NCI-H748 (cell line): Measurements from ENCODE around the gene RGS13.
"Not testable (repeated sequence)": the region's sequence is repeated elsewhere in the genome, so short reads cannot be mapped to it uniquely, and the experiment has no call there.

ENCODE experiments used
- DNase-seq: peaks from one replicate; lab custom pipeline; 2025; ENCODE audit not compliant: unreplicated experiment; lab: John Stamatoyannopoulos, UW

RGS13 gene

GRCh38 chr1:192669174-192669573 is 33.2 kb downstream of the RGS13 start:
- no peak for DNase-seq

- no peak for DNase-seq
Measured at GRCh38 chr1:192675716-192676115, 39.8 kb downstream of the RGS13 start.

DNA sequence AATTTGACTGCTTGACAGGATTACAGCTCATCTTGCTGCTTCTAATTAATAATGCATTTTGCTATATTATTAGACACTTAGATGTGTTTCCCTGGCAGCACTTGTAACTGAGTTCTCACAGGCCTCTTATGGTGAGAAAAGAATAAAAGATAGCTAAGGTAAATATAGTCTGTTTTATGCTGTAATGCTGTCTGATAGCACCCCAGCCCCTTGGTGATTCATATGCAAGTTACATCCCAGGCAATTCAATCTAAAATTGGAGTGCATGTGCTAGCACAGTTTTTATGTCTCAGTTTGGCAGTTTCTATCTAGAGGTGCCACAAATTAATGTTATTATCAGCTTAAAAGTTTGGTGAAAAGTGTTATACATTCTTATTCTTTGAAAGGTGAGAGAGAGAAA is 42.2 kb downstream of the RGS13 start:
- no peak for DNase-seq

GRCh38 chr1:192682335-192682734 is 46.4 kb downstream of the RGS13 start:
- no peak for DNase-seq

GRCh38 chr1:192683081-192683480 is 47.1 kb downstream of the RGS13 start:
- DNase-seq: not testable (repeated sequence)

DNA sequence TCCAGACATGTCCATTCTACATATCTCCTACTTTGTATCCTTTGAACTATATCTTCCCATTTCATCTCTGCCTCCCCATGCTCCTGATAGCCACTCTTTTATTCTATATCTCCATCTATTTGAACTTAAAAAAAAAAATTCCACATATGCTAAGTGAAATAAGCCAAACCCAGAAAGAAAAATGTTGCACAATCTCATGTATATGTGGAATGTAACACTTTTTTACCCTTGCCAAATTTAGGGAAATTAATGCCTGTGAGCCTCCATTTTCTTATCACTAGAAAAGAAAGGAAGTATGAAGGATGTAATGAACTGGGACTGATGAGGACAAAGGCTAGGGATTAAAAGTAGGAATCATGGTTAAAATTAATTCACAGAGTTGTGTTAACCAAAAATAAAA is 53.5 kb downstream of the RGS13 start:
- DNase-seq: no peak

DNA sequence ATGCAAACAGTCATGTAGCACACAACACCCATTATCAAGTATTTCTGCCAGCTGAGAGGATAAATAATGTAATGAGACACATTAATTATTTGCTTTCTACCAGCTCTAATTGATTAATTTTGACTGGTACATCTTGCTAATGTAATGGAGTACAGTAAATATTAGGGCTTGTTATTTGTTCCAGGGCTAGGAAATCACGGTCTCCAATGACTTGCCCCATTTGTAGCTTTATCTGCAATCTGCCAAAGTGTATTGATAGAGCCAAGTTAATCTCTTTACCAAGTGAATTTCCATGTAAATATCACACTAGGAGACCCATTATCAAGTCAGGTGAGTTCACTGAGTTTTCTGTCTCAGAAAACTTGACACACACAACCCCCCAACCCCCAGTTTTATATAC is 55.1 kb downstream of the RGS13 start:
- DNase-seq: peak; percentile 90

DNA sequence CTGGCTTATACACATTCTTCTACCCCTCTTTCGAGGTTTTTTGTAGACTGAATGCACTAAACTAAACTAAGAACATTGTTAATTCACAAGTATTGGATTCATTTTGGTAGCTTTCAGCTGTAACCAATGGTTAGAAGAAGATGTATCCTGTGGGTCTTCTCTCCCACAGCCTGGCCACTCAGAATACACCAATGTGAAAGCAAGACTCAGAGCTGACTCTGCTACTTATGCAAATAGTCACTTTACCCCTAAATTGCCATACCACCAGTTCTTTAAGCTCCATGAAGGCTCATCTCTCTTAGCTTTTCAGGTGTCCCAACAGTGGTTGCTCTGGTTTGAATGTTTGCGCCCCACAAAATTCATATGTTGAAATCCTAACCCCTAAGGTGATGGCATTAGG is 60.1 kb downstream of the RGS13 start:
- no peak for DNase-seq

- no peak for DNase-seq
Measured at GRCh38 chr1:192697771-192698170, 61.8 kb downstream of the RGS13 start.

- no peak for DNase-seq
Measured at GRCh38 chr1:192698731-192699130, 62.8 kb downstream of the RGS13 start.

- DNase-seq: no peak
Measured at GRCh38 chr1:192700834-192701271, 64.9 kb downstream of the RGS13 start.

DNA sequence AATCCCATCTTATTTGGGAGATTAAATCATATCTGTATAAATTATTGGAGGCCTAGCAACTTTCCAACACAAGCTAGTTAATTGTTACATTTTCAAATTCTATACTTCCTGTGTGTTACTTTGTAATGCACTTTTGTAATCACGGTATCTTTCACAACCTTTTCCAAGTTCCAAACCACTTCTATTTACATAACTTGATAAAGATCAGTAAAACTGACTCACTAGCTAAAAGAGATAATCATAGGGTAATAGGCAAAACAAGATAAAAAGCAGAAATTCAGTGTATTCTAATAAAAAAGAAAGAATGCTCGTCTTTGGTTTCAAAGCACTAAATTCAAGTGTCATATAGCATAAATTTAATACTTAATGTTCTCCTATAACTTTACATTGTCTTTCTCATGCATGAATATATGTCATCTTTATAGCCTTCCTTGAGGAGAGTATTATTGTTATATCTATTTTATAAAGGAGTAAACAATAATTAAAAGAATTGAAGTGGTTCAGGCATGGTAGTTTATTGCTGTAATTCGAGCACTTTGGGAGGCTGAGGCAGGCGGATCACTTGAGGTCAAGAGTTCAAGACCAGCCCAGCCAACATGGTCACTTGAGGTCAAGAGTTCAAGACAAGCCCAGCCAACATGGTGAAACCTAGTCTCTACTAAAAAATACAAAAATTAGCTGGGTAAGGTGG is 66.4 kb downstream of the RGS13 start:
- DNase-seq: no peak

DNA sequence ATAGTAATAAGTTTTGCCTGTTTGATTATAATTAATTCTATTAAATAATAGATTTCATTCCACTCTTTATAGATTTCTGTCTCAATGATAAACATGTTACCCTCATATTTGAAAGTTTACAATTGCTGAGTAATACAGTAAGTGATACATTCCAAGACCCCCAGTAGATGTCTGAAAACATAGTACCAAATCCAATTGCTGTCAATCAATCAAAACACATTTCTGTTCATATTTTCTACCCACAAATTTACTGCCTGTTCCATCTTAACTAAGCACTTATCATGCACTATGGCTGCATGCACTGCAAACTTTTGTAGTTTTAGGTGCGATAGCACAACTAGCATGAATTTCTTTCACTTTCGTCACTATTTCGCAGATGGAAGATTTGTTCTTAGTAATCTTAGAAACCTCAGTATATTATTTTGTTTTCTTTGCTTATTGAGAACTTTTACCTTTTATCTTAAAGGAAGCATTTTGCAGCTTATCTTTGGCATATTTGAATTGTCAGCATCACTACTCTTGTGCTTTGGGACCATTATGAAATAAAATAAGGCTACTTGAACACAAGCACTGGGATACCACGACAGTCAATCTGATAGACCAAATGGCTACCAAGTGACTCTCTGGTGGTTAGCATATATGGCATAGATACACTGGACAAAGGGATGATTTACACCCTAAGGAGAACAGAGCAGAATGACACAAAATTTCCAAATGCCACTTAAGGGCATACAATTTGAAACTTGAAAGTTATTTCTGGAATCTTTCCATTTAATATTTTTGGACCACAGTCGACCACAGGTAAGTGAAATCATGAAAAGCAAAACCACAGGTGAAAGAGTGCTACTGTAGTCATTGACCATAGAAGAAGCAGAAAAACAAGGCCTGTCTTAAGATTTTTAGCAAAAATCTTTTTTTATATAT is 67.6 kb downstream of the RGS13 start:
- no peak for DNase-seq

DNA sequence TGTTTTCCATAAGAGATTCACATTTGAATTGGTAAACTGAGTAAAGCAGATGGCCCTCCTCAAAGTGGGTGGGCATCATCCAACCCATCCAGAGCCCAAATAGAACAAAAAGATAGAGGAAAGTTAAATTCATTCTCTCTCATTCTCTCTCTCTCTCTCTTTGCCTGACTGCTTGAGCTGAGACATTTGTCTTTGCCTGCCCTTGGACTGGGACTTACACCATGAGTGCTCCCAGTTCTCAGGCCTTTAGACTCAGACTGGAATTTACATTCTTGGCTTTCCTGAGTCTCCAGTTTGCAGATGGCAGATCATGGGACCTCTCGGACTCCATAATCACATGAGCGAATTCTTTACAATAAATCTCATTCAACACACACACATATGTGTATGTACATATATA is 69.6 kb downstream of the RGS13 start:
- DNase-seq: no peak

DNA sequence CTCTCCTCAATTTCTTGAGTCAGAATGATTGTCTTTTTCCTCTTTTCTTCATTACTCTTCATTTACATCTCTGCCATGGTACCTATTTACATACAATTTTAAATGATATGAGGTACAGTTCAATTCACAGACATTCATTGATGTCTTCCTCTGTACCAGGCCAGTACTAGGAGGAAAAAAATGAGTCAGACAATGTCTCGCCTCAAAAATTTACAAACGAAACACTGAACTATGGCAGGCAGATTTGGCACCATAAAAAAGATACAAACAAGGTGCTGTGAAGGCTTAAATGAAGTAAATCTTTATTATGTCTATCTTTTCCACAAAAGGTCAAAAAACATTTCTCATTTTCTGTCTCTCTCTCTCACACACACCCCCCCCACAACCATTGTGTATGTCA is 71.0 kb downstream of the RGS13 start:
- no peak for DNase-seq

- no peak for DNase-seq
Measured at GRCh38 chr1:192707978-192708547, 72.1 kb downstream of the RGS13 start.

DNA sequence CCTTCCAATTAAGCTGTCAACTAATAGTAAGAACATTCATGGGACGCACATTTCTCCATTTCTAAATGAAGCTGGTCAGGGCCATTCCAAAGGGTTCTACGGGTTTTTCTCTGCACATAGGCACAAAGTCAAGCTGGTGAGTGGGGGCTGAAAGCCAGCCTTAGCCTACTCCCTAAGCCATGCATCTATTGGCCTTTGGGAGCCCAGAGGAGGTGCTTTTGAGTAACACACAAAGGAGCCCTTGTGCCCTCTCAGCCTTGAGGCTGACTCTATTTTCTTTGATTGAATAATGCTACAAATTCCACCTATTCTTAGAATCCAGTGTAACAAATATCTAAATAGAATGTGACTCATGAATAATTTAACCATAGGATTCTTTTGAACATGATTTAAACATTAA is 73.6 kb downstream of the RGS13 start:
- no peak for DNase-seq
